ENCODE data around the gene CDC34.

DNA sequence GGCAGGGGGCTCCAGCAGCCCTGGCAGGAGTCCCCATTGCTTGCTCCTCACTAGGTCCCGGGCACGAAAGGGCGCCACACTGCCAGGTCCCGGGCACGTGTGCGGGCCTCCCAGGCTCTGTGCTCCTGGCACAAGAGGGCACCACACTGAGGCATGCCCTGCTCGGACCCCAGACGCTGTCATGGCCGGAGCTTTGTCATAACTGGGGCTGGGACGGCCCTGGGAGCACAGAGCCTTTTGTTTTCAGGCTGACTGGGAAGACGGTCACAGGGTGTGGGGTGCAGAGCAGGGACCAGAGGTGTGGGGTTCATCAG lies 48.2 kb downstream of the CDC34 start:
- no peak for TF ChIP-seq EP300 (IDR thresholded peaks at IDR 0.05; ENCODE audit: borderline replicate concordance)
- TF ChIP-seq, protein P1, sequence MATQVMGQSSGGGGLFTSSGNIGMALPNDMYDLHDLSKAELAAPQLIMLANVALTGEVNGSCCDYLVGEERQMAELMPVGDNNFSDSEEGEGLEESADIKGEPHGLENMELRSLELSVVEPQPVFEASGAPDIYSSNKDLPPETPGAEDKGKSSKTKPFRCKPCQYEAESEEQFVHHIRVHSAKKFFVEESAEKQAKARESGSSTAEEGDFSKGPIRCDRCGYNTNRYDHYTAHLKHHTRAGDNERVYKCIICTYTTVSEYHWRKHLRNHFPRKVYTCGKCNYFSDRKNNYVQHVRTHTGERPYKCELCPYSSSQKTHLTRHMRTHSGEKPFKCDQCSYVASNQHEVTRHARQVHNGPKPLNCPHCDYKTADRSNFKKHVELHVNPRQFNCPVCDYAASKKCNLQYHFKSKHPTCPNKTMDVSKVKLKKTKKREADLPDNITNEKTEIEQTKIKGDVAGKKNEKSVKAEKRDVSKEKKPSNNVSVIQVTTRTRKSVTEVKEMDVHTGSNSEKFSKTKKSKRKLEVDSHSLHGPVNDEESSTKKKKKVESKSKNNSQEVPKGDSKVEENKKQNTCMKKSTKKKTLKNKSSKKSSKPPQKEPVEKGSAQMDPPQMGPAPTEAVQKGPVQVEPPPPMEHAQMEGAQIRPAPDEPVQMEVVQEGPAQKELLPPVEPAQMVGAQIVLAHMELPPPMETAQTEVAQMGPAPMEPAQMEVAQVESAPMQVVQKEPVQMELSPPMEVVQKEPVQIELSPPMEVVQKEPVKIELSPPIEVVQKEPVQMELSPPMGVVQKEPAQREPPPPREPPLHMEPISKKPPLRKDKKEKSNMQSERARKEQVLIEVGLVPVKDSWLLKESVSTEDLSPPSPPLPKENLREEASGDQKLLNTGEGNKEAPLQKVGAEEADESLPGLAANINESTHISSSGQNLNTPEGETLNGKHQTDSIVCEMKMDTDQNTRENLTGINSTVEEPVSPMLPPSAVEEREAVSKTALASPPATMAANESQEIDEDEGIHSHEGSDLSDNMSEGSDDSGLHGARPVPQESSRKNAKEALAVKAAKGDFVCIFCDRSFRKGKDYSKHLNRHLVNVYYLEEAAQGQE (IDR thresholded peaks at IDR 0.05; ENCODE audit: low read depth) = no peak
